HL-60/S4 treated with retinoic acid at 250 ng/mL for 4 days and 3 days (cell line): ENCODE results near the gene METRN.
"Not testable (repeated sequence)": the region's sequence is repeated elsewhere in the genome, so short reads cannot be mapped to it uniquely, and the experiment has no call there.

Experiments
- in situ Hi-C: fragments of 300-500 bp; cut with MboI; formaldehyde crosslinking; loops from 2 replicates; pipeline ENCODE4 v1.7.0; 2022; ENCODE audit warnings: low sequenced_read_pairs

The METRN gene

GRCh38 chr16:691242-691641 is 23.7 kb upstream of the METRN start:
- in situ Hi-C loops, result not testable (repeated sequence)

DNA sequence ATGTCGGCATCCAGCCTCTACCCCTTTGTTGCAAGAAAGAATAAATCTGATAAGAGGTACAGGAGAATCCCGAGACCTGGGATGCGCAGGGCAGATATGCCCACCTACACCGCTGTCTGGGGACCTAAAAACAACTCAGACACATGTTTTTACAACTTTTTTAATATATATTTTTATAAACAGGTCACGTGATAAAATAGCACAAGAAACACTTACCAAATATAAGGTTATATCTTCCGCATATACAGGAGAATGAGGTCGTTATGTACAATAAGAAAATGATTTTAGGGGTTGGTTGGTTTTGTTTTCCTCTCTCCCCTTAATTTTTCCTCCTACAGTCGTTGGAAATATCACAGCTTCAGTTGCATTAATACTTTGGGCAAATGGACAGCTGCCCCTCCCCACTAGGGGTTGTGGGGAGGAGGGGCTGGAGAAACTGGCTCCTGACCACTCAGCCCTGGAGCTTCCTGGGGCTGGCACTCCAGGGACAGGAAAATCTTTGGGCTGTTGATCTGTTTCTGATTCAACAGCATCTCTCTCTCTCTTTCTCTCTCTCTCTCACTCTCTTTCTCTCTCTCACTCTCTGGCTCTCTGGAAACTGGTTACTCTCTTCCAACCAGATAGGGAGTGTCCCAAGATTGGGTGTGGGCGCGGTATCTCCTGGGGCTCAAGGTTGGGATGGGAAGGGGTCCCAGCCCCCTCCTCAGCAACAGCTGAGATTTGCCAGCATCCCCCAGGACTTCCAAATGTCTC is 22.4 kb upstream of the METRN start:
- in situ Hi-C loops, result no loop called here

DNA sequence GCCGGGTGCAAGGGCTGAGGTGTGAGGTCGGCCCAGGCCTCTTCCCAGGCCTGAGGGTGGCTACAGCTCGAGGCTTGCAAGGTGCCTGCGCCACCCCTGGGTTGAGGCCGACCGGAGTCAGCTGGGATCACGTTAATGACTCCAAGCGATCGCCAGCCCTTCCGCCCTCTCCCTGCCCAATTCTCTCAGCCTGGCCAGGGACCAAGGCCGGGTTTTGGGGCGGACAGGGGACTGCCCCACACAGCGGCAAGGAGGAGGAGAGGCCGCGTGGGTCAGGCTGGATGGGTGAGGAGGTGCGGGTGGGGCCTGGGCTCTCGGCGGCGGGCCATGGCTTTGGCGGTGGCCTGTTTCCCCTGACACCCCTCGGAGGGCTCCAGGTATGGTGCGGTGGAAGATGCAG is 21.6 kb upstream of the METRN start:
- in situ Hi-C loops, result no loop called here

- in situ Hi-C loops, result no loop called here
Observed at GRCh38 chr16:693766-694165, 21.2 kb upstream of the METRN start.

GRCh38 chr16:694187-694862 is 20.6 kb upstream of the METRN start:
- in situ Hi-C loops, result no loop called here

DNA sequence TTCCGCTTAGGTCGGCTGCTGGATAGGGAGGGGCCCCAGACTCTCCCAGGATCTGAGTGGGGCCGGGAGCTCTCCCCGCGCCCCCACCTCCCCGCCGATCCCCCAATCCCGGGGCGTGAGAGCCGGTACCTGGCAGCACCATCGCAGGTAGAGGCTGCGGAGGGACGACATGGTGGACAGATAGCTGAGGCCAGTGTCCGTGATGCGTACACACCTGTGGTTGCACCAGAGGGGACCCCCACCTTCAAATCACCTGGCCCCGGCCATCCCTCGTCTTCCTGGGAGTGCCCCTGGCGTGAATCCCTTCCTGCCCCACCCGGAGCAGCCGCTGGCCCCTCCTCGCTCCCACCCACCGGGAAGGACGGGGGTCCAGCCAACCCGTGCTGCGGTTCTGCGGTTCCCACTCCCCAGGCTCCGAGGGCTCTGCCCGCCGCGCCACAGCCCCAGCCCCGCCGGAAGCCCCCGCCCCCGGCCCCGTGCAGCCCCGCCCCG is 20.0 kb upstream of the METRN start:
- in situ Hi-C loops, result no loop called here

DNA sequence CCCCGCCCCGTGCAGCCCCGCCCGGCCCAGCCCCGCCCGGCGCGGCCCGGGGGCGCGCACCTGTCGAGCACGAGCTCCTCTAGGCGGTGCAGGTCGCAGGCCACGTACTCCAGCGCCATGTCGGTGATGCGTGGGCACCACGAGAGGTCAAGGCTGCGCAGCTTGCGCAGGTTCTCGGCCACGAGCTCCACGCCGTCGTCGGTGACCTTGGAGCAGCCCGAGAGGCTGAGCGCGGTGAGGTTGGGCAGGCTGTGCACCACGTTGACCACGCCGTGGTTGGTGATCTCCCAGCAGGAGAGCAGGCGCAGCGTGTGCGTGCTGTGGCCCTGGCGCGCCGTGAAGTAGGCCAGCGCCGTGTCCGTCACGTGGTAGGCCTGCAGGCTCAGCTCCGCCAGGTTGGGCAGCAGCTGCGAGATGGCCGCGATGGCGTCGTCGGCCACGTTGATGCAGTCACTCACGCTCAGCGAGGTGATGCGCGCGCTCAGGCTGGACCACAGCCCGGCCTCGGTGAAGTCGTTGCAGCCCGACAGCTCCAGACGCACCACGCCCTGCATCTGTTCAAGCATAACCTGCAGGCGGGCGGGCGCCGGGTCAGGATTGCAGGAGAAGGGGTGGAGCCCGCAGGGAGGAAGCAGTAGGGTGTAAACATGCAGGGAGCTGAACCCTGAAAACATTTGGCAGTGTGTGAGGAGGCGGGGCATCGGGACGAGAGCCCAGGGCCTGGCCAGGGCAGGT is 19.4 kb upstream of the METRN start:
- in situ Hi-C loops, result no loop called here

GRCh38 chr16:698911-699671 is 15.8 kb upstream of the METRN start:
- in situ Hi-C loops, result no loop called here

DNA sequence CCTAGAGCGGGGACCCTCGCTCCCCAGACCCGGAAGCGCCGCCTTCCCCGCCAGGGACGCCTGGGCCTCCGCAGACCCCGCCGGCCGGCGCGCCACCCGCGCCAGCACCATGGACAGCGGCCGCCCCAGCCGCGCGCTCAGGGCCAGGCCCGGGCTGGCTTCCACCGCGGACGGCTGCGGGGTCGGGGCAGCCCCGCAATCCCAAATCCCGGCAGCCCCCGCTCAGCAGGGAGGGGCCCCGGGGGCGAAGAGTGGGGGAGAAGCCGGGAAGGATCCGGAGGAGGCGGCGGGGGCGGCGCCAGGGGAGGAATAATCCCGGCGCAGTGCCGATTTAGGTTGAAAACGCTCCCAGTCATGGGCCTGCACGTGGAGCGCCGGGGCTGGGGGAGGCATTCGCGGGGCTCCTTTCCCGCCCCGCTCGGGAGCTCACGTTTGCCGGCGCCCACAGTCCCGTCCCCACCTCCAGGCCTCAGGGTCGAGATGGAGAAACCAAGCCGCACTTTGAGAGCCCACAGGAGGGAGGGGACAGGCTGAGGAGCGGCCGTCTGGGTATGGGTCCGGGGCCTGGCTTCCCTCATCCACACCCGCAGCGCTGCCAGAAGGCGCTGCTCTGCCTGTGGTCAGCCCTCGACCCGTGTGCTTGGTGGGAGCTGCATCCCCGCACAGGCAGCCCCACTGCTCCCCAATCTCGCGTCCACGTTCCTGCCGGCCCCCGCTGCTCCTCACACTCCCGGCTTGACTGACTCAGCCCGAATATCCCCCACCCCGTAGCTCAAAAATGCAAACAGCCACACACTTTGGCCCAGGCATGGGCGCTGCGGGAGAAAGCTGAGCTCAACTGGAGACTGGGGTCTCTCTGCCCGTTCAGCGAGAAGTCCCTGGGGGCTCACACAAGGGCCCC is 14.0 kb upstream of the METRN start:
- in situ Hi-C loops, result loop anchor here (25.0 kb wide), 1 partner anchor 361 kb away; the partner anchor contains the start of gene SSTR5

DNA sequence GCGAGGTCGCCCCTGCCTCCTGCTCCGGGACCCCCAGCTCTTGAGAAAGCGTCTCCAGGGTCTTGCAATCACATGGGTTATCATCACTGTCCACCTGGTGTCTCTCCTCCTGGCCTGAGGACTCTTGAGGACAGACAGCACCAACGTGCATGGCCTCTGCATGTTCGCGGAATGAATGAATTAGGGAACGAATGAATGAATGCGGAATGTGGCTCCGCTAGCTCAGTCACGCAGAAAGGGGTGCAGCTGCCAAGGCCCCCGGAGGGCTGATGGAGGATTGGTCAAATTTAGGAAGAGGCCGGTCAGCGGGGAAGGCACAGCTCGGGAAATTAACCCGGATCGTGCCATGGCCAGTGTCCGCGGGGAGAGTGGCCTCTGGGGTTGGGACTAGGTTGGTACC is 12.6 kb upstream of the METRN start:
- in situ Hi-C loops, result loop anchor here (25.0 kb wide), 1 partner anchor 360 kb away; the partner anchor contains the start of gene SSTR5

- in situ Hi-C loops, result loop anchor here (25.0 kb wide), 1 partner anchor 359 kb away; the partner anchor contains the start of gene SSTR5
Observed at GRCh38 chr16:703406-703805, 11.5 kb upstream of the METRN start.

GRCh38 chr16:704047-704446 is 10.9 kb upstream of the METRN start:
- in situ Hi-C loops, result loop anchor here (25.0 kb wide), 1 partner anchor 358 kb away; the partner anchor contains the start of gene SSTR5

DNA sequence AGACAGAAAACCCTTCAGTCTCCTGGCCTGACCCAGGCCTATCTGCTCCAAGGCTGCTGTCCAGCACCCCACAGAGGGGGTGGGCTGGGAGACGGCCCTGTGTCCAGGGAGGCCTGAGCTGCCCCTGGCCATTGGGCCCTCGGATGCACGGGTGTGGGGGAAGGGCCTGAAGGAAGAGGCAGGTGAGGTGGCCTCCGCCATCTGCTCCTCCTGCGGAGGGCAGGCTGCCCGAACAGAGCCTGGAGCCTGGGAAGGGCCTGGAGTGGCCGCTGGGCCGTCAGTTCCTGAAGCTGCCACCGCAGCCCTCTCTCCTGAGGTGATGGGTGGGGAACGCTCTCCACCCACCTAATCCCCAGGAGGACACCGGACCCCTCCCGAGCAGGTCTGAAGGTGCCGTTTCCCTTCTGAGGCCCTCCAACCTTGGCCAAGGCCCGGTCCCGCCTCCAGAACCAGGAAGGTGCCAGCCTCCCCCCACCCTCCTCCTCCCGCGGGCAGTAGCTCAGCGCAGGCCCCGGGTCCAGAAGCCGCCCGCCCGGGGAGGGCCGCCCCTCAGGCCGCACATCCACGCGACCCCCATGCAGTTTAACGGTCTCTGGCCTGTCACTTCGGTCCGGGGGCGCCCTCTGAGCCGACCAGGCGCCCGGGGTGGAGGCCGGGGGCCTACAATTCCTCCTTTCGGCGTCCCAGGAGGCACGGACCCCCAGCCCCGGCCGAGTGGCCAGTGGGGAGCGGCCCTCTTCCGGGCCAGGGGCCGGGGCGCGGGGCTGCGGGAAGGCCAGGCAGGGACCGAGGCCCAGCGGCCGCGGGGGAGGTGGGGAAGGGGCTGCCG is 10.2 kb upstream of the METRN start:
- in situ Hi-C loops, result loop anchor here (25.0 kb wide), 1 partner anchor 358 kb away; the partner anchor contains the start of gene SSTR5

- in situ Hi-C loops, result loop anchor here (25.0 kb wide), 1 partner anchor 357 kb away; the partner anchor contains the start of gene SSTR5
Observed at GRCh38 chr16:705431-706188, 9.3 kb upstream of the METRN start, which contains the start of gene FBXL16. Gene FBXL16, minus strand, starts transcription at chr16:705801. Its CDS starts 8,396 bp downstream, at chr16:697405.

DNA sequence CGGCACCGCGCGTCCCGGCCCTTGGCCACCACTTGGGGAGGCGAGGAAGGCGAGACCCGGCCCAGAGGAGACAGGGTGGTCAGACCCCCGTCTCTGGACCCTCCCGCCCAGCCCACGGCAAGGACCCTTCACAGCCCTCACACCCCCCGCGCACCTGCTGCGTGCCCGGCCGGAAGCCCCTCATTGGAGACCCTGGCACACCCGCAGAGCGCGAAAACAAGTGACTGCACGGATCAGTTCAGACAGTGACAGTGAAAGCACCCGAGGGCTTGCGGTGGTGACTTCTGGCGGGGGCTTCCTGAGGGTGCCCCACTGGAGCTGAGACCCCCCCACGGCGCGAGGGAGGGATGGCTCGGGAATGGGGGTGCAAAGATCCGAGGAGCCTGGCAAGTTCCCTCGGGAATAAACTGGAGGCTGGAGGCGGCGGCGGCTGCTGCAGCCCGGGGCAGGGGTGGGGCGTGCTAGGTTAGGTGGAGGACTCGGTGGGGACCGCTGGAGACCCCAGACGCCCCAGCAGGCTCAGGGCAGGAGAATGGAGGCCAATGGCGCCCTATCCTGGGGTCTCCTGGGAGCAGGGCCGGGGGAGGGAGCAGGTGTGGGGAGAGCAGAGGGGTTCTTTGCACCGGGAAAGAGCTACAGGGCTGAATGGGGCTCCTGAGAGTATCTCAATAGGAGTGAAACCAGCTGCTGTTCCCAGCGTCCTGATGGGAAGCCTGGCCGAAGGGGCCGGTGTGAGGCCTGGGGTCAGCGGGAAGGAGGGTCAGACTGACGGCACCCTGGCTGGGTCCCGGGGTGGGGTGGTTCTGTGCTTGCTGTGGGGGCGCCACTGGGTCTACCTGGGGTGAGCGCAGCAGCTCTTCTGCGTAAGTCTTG is 8.5 kb upstream of the METRN start:
- in situ Hi-C loops, result loop anchor here (25.0 kb wide), 1 partner anchor 356 kb away; the partner anchor contains the start of gene SSTR5

GRCh38 chr16:707062-707538 is 7.8 kb upstream of the METRN start:
- in situ Hi-C loops, result loop anchor here (25.0 kb wide), 1 partner anchor 355 kb away; the partner anchor contains the start of gene SSTR5
